OCI-LY7 (cell line): ENCODE results near the gene C16orf86. TPM values are rescaled to one million over a fixed set of nuclear protein-coding genes. Genes with fewer than 3 reads are reported as not detected.

ENCODE experiments used
- BruUV-seq: library from RNA; stranded (reverse); fragments of 400-500 nt; replicated peaks from 2 replicates; lab custom pipeline; 2021; lab: Mats Ljungman, UMichigan
- CTCF ChIA-PET: fragments of 300-600 bp; sonication (Branson Sonifier 250); formaldehyde crosslinking; loops from one replicate; lab custom pipeline; 2022; ENCODE audit warnings: antibody characterized with exemption; ENCODE audit not compliant: unreplicated experiment; lab: Charles Lee
- POLR2A ChIA-PET: fragments of 300-600 bp; sonication (Branson Sonifier 250); formaldehyde crosslinking; loops from one replicate; lab custom pipeline; 2022; ENCODE audit warnings: antibody characterized with exemption; lab: Charles Lee
- DNase-seq: peaks from one replicate; pipeline ENCODE4 v3.0.0-alpha.2; 2015; ENCODE audit warnings: low spot score
- H2AFZ ChIP-seq: fragments of 200-600 bp; sonication (generic), shearing (Covaris generic); 2 replicates; pipeline ENCODE4 v1.6.1; 2014; ENCODE audit warnings: mild to moderate bottlenecking, antibody characterized with exemption, low read length, moderate library complexity
- H3K27ac ChIP-seq: fragments of 200-600 bp; sonication (generic); 2 replicates; pipeline ENCODE4 v1.5.1; 2014; ENCODE audit warnings: mixed run types, low read depth, mild to moderate bottlenecking, moderate library complexity, low read length, inconsistent platforms; ENCODE audit not compliant: poor library complexity, severe bottlenecking
- H3K36me3 ChIP-seq: fragments of 200-600 bp; sonication (generic); 2 replicates; pipeline ENCODE4 v1.6.1; 2014; ENCODE audit warnings: mild to moderate bottlenecking, antibody characterized with exemption, low read length, moderate library complexity, mixed read lengths; ENCODE audit not compliant: insufficient read depth
- H3K4me1 ChIP-seq: fragments of 200-600 bp; sonication (generic); 2 replicates; pipeline ENCODE4 v1.5.1; 2014; ENCODE audit warnings: mild to moderate bottlenecking, low read length; ENCODE audit not compliant: insufficient read depth, poor library complexity, severe bottlenecking
- H3K4me2 ChIP-seq: fragments of 200-600 bp; sonication (generic); 2 replicates; pipeline ENCODE4 v1.6.1; 2014; ENCODE audit warnings: mild to moderate bottlenecking, low read length
- H3K4me3 ChIP-seq: fragments of 200-600 bp; sonication (generic); 2 replicates; pipeline ENCODE4 v1.5.1; 2014; ENCODE audit warnings: mild to moderate bottlenecking, low read depth, low read length; ENCODE audit not compliant: poor library complexity, severe bottlenecking
- H3K79me2 ChIP-seq: fragments of 200-600 bp; sonication (generic); 2 replicates; pipeline ENCODE4 v1.6.1; 2016; ENCODE audit warnings: low read depth, mild to moderate bottlenecking, low read length, moderate library complexity, mixed read lengths; ENCODE audit not compliant: insufficient read depth
- H3K9me2 ChIP-seq: fragments of 200-600 bp; sonication (generic); 2 replicates; pipeline ENCODE4 v1.6.1; 2016; ENCODE audit warnings: mild to moderate bottlenecking, low read length, mixed read lengths; ENCODE audit not compliant: insufficient read depth
- H3K9me3 ChIP-seq: fragments of 200-600 bp; sonication (generic); 2 replicates; pipeline ENCODE4 v1.6.1; 2014; ENCODE audit warnings: mild to moderate bottlenecking, mixed run types, low read length, mixed read lengths
- H4K20me1 ChIP-seq: fragments of 200-600 bp; sonication (generic); 2 replicates; pipeline ENCODE4 v1.6.1; 2014; ENCODE audit warnings: mild to moderate bottlenecking, antibody characterized with exemption, low read length, moderate library complexity, mixed read lengths; ENCODE audit not compliant: insufficient read depth
- CTCF ChIP-seq: fragments of 200-600 bp; sonication (generic); conservative IDR thresholded peaks from 2 replicates; pipeline ENCODE4 v1.5.1; 2014; ENCODE audit warnings: mild to moderate bottlenecking, antibody characterized with exemption, low read length, moderate library complexity, mixed read lengths
- EZH2phosphoT487 ChIP-seq: fragments of 200-600 bp; sonication (generic); IDR thresholded peaks from 2 replicates; pipeline ENCODE4 v1.6.1; 2018; ENCODE audit warnings: low read depth, borderline replicate concordance, mild to moderate bottlenecking, mixed run types, antibody characterized with exemption, low read length, moderate library complexity, mixed read lengths
- intact Hi-C: fragments of 100-400 bp; cut with micrococcal nuclease; formaldehyde crosslinking; loops from one replicate; pipeline ENCODE4 v1.10.0; 2022; ENCODE audit not compliant: unreplicated experiment
- total RNA-seq, 2 experiments: library from RNA; depleted of rRNA in 1 of 2; stranded (reverse); fragments of >200 nt in 1 of 2; shearing (Covaris generic) in 1 of 2; gene quantifications; 2 replicates each; pipeline ENCODE4 v1.2.3, GENCODE V29; 2014 to 2022

Gene C16orf86
- total RNA-seq, 2 experiments from 2014 or later: 4.7 to 7.8 TPM

GRCh38 chr16:67709050-67709449, 42.4 kb downstream of the C16orf86 start:
- Histone ChIP-seq H3K9me2 (no peaks in the 10 kb centered on the region), H2AFZ (no peak overlapping the region), H3K4me3 (no peak overlapping the region), H3K4me1 (peaks cover under 1% of the 10 kb centered on the region), H3K9me3 (no peaks in the 10 kb centered on the region), H3K4me2 (no peak overlapping the region), H3K27ac (no peak overlapping the region), H4K20me1 (no peaks in the 10 kb centered on the region), H3K36me3 (no peaks in the 10 kb centered on the region), H3K79me2 (peaks cover 8% of the 10 kb centered on the region; the same call in 1 of the 2 replicates)
- TF ChIP-seq CTCF: no peak
- no peak for TF ChIP-seq EZH2phosphoT487
- ChIA-PET POLR2A (interaction anchor here (0.7 to 1.1 kb wide), 3 partner anchors 11 to 109 kb away, joined by 3 to 5 read pairs (median 3); no protein-coding TSS in a partner anchor), CTCF (no interaction called here)
- intact Hi-C loops: no loop called here
- BruUV-seq: no TSS peak
- no peak for DNase-seq

- H3K4me1 ChIP-seq: peaks cover 7% of the 10 kb centered on the region
- POLR2A ChIA-PET: interaction anchor here (0.9 kb wide), 1 partner anchor 9 kb away, joined by 4 read pairs; the partner anchor contains the start of gene GFOD2
- no peak overlapping the region for H3K4me3 ChIP-seq
- H2AFZ ChIP-seq: no peak overlapping the region
- no TSS peak for BruUV-seq
- CTCF ChIA-PET: no interaction called here
- no peaks in the 10 kb centered on the region for H3K9me2 ChIP-seq
- TF ChIP-seq CTCF (no peak), EZH2phosphoT487 (no peak)
- H4K20me1 ChIP-seq: no peaks in the 10 kb centered on the region
- H3K79me2 ChIP-seq: peaks cover 14% of the 10 kb centered on the region; the same call in 1 of the 2 replicates
- no peak overlapping the region for H3K27ac ChIP-seq
- no peak overlapping the region for H3K4me2 ChIP-seq
- DNase-seq: no peak
- H3K9me3 ChIP-seq: no peaks in the 10 kb centered on the region
- intact Hi-C loops: no loop called here
- H3K36me3 ChIP-seq: 0 out of 2 replicates have a peak, but pooled peaks cover under 1% of the 10 kb centered on the region
Measured at GRCh38 chr16:67710607-67711006, 44.0 kb downstream of the C16orf86 start.

GRCh38 chr16:67713647-67714273, 47.1 kb downstream of the C16orf86 start:
- Histone ChIP-seq H3K27ac (no peak overlapping the region), H3K4me2 (no peak overlapping the region), H3K9me3 (no peaks in the 10 kb centered on the region), H2AFZ (no peak overlapping the region), H3K36me3 (peaks cover 19% of the 10 kb centered on the region), H3K79me2 (peaks cover 38% of the 10 kb centered on the region), H4K20me1 (no peaks in the 10 kb centered on the region), H3K4me1 (peaks cover 20% of the 10 kb centered on the region), H3K4me3 (no peak overlapping the region), H3K9me2 (no peaks in the 10 kb centered on the region)
- ChIA-PET POLR2A (interaction anchor here (2.5 kb wide), 1 partner anchor 9 kb away, joined by 8 read pairs; no protein-coding TSS in a partner anchor), CTCF (no interaction called here)
- BruUV-seq: no TSS peak
- TF ChIP-seq EZH2phosphoT487 (no peak), CTCF (no peak)
- intact Hi-C loops: no loop called here
- DNase-seq: no peak
